Spleen (tissue), 11 donors: ENCODE data around the gene HSP90B1. TPM values are rescaled to one million over a fixed set of nuclear protein-coding genes. Genes with fewer than 3 reads are reported as not detected.

Experiments used
- DNase-seq: peaks from one replicate; pipeline ENCODE4 v3.0.0-alpha.2; 2020
- H3K27ac ChIP-seq, 8 donors: fragments of 200-600 bp; sonication (generic) in 7 of 8; 1 replicate in 4 of 8; 2 replicates in 4 of 8; pipeline versions ENCODE4 v1.5.0 to v1.8.0; 2016 to 2021; ENCODE audit warnings: inconsistent platforms in 4 of 8, mild to moderate bottlenecking in 4 of 8, moderate library complexity in 1 of 8
- H3K27me3 ChIP-seq, 7 donors: fragments of 200-600 bp; sonication (generic) in 6 of 7; replicated peaks in 1 of 7; 1 replicate in 4 of 7; 2 replicates in 3 of 7; pipeline versions ENCODE4 v1.5.0 to v1.8.0; 2016 to 2021; ENCODE audit warnings: inconsistent platforms in 3 of 7, mild to moderate bottlenecking in 1 of 7
- H3K36me3 ChIP-seq, 6 donors: fragments of 200-600 bp; sonication (generic) in 5 of 6; 1 replicate in 4 of 6; 2 replicates in 2 of 6; pipeline versions ENCODE4 v1.5.0 to v1.8.0; 2016 to 2021; ENCODE audit warnings: inconsistent platforms in 2 of 6
- H3K4me1 ChIP-seq, 6 donors: fragments of 200-600 bp; sonication (generic) in 5 of 6; 1 replicate in 3 of 6; 2 replicates in 3 of 6; pipeline versions ENCODE4 v1.5.0 to v1.8.0; 2016 to 2021; ENCODE audit warnings: inconsistent platforms in 3 of 6
- H3K4me3 ChIP-seq, 8 donors: fragments of 200-600 bp; sonication (generic) in 7 of 8; 1 replicate in 4 of 8; 2 replicates in 4 of 8; pipeline versions ENCODE4 v1.5.0 to v1.8.0; 2016 to 2021; ENCODE audit warnings: inconsistent platforms in 4 of 8, mild to moderate bottlenecking in 4 of 8, moderate library complexity in 2 of 8
- H3K9me3 ChIP-seq, 8 donors: fragments of 200-600 bp; sonication (generic) in 7 of 8; 1 replicate in 4 of 8; 2 replicates in 4 of 8; pipeline versions ENCODE4 v1.5.0 to v1.8.0; 2016 to 2021; ENCODE audit warnings: inconsistent platforms in 4 of 8
- CTCF ChIP-seq, 11 experiments: fragments of 200-600 bp in 7 of 11; fragments of 450-650 bp in 4 of 11; sonication (generic) in 4 of 11; IDR thresholded peaks in 8 of 11; conservative IDR thresholded peaks in 3 of 11; 1 replicate in 7 of 11; 2 replicates in 4 of 11; pipeline versions ENCODE4 v1.4.0 to v1.8.0; 2016 to 2021; ENCODE audit warnings: antibody characterized with exemption in 11 of 11, inconsistent platforms in 4 of 11, mild to moderate bottlenecking in 1 of 11
- POLR2A ChIP-seq, 3 donors: fragments of 450-650 bp; IDR thresholded peaks; one replicate each; pipeline ENCODE4 v1.5.1; 2017; ENCODE audit warnings: antibody characterized with exemption in 3 of 3, mild to moderate bottlenecking in 1 of 3
- POLR2AphosphoS5 ChIP-seq, 3 donors: sonication (generic); formaldehyde crosslinking; IDR thresholded peaks; one replicate each; pipeline ENCODE4 v1.5.1; 2017; ENCODE audit warnings: antibody characterized with exemption in 3 of 3
- WGBS, 5 donors: extraction: QIAGEN DNeasy Blood & Tissue Kit in 3 of 5; methylation state at CpG; one replicate each; pipeline versions ENCODE4 v1.1.5 to v1.1.7; 2013 to 2018; 5-methylcytosine and 5-hydroxymethylcytosine counted together
- intact Hi-C: fragments of 100-400 bp; cut with DNase I; formaldehyde crosslinking; loops from one replicate; pipeline ENCODE4 v1.15.0; 2023; ENCODE audit warnings: low total_unique reads
- polyA plus RNA-seq, 3 donors: library from polyadenylated mRNA; stranded (reverse); fragments of 200-250 nt; gene quantifications; one replicate each; pipeline ENCODE4 v1.2.1, GENCODE V29; 2013
- total RNA-seq, 7 donors: library from RNA; depleted of rRNA in 3 of 7; stranded (reverse); fragments of >200 nt in 3 of 7; fragmentation: NEBNext Ultra II Directional in 4 of 7; extraction: Animal tissue kit (Norgen Biotek cat#: 25700) in 4 of 7; gene quantifications; one replicate each; pipeline versions ENCODE4 v1.1.0 to v1.2.1, GENCODE V29; 2016 to 2021
- donor health status: healthy with polysubstance abuse.
- donor health status: DM: no; HTN: no; CAD: no; lungs with moderate emphysema.
- donor health status: DM: no; HTN: no; CAD: no.
- donor health status: Bipolar disorder and iron deficiency.
- donor health status: healthy.
- donor health status: DM: no; HTN: no; CAD: no.
- donor health status: DM: yes; HTN: yes; CAD: no.

The HSP90B1 gene
- total and polyA plus RNA-seq, 10 donors: 230 to 895 (median 517) TPM

- no peak for TF ChIP-seq CTCF (IDR thresholded peaks at IDR 0.05 in 8 of 11, conservative IDR thresholded peaks at IDR 0.05 in 3 of 11)
- Histone ChIP-seq H3K27ac (no peak overlapping the region), H3K9me3 (no peaks in the 10 kb centered on the region), H3K4me1 (peaks cover 0 to 12% (median 0%) of the 10 kb centered on the region in 6 donors), H3K27me3 (no peaks in the 10 kb centered on the region), H3K36me3 (no peaks in the 10 kb centered on the region), H3K4me3 (no peak overlapping the region)
- WGBS, 5 donors: 83 to 93% (median 88%) methylated on average over 2 of the region's 2 CpGs
- intact Hi-C loops: no loop called here
- DNase-seq: no peak
Observed at GRCh38 chr12:103883908-103884307, 46.3 kb upstream of the HSP90B1 start.

- no peak for DNase-seq
- TF ChIP-seq POLR2AphosphoS5 (IDR thresholded peaks at IDR 0.05): no peak
- peak in 4 of 11 experiments; percentile 18 to 42 (median 38) for TF ChIP-seq CTCF (IDR thresholded peaks at IDR 0.05 in 8 of 11, conservative IDR thresholded peaks at IDR 0.05 in 3 of 11)
- Histone ChIP-seq H3K36me3 (no peaks in the 10 kb centered on the region), H3K4me3 (no peak overlapping the region), H3K9me3 (no peaks in the 10 kb centered on the region), H3K27ac (no peak overlapping the region), H3K4me1 (peaks cover 0 to 12% (median 0%) of the 10 kb centered on the region in 6 donors), H3K27me3 (no peaks in the 10 kb centered on the region)
- 18 to 34% (median 31%) methylated on average over 3 to 4 of the region's 4 CpGs for WGBS, 5 donors
- intact Hi-C loops: no loop called here
Observed at GRCh38 chr12:103884316-103884715, 45.9 kb upstream of the HSP90B1 start.

GRCh38 chr12:103886195-103886797 lies 43.9 kb upstream of the HSP90B1 start:
- no peaks in the 10 kb centered on the region for H3K36me3 ChIP-seq
- TF ChIP-seq POLR2AphosphoS5 (IDR thresholded peaks at IDR 0.05) (no peak), CTCF (IDR thresholded peaks at IDR 0.05 in 8 of 11, conservative IDR thresholded peaks at IDR 0.05 in 3 of 11) (no peak), POLR2A (IDR thresholded peaks at IDR 0.05) (no peak)
- H3K4me3 ChIP-seq: no peak overlapping the region
- intact Hi-C loops: no loop called here
- WGBS, 5 donors: 40 to 83% (median 63%) methylated on average over 4 of the region's 4 CpGs
- H3K9me3 ChIP-seq: no peaks in the 10 kb centered on the region
- H3K27ac ChIP-seq: no peak overlapping the region
- H3K27me3 ChIP-seq: no peaks in the 10 kb centered on the region
- DNase-seq: no peak
- H3K4me1 ChIP-seq: peaks cover 0 to 3% (median 0%) of the 10 kb centered on the region in 6 donors

- Histone ChIP-seq H3K27ac (no peak overlapping the region), H3K4me3 (no peak overlapping the region), H3K9me3 (no peaks in the 10 kb centered on the region), H3K36me3 (no peaks in the 10 kb centered on the region), H3K27me3 (no peaks in the 10 kb centered on the region), H3K4me1 (no peaks in the 10 kb centered on the region)
- intact Hi-C loops: no loop called here
- no peak for DNase-seq
- 50 to 80% (median 73%) methylated on average over 1 of the region's 1 CpG for WGBS, 5 donors
- TF ChIP-seq POLR2AphosphoS5 (IDR thresholded peaks at IDR 0.05) (no peak), POLR2A (IDR thresholded peaks at IDR 0.05) (no peak), CTCF (IDR thresholded peaks at IDR 0.05 in 8 of 11, conservative IDR thresholded peaks at IDR 0.05 in 3 of 11) (no peak)
Observed at GRCh38 chr12:103887738-103888137, 42.5 kb upstream of the HSP90B1 start.
